GM12801 (cell line): Measurements from ENCODE around the gene CCDC88C.

ENCODE experiments used
- TF ChIP-seq, protein P1 (sequence below): IDR thresholded peaks from one replicate; pipeline ENCODE4 v1.5.1; 2011; ENCODE audit warnings: control low read depth; ENCODE audit not compliant: insufficient read length; ENCODE audit errors: extremely low read depth

CCDC88C gene, protein sequence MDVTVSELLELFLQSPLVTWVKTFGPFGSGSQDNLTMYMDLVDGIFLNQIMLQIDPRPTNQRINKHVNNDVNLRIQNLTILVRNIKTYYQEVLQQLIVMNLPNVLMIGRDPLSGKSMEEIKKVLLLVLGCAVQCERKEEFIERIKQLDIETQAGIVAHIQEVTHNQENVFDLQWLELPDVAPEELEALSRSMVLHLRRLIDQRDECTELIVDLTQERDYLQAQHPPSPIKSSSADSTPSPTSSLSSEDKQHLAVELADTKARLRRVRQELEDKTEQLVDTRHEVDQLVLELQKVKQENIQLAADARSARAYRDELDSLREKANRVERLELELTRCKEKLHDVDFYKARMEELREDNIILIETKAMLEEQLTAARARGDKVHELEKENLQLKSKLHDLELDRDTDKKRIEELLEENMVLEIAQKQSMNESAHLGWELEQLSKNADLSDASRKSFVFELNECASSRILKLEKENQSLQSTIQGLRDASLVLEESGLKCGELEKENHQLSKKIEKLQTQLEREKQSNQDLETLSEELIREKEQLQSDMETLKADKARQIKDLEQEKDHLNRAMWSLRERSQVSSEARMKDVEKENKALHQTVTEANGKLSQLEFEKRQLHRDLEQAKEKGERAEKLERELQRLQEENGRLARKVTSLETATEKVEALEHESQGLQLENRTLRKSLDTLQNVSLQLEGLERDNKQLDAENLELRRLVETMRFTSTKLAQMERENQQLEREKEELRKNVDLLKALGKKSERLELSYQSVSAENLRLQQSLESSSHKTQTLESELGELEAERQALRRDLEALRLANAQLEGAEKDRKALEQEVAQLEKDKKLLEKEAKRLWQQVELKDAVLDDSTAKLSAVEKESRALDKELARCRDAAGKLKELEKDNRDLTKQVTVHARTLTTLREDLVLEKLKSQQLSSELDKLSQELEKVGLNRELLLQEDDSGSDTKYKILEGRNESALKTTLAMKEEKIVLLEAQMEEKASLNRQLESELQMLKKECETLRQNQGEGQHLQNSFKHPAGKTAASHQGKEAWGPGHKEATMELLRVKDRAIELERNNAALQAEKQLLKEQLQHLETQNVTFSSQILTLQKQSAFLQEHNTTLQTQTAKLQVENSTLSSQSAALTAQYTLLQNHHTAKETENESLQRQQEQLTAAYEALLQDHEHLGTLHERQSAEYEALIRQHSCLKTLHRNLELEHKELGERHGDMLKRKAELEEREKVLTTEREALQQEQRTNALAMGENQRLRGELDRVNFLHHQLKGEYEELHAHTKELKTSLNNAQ (N-terminal part only)

DNA sequence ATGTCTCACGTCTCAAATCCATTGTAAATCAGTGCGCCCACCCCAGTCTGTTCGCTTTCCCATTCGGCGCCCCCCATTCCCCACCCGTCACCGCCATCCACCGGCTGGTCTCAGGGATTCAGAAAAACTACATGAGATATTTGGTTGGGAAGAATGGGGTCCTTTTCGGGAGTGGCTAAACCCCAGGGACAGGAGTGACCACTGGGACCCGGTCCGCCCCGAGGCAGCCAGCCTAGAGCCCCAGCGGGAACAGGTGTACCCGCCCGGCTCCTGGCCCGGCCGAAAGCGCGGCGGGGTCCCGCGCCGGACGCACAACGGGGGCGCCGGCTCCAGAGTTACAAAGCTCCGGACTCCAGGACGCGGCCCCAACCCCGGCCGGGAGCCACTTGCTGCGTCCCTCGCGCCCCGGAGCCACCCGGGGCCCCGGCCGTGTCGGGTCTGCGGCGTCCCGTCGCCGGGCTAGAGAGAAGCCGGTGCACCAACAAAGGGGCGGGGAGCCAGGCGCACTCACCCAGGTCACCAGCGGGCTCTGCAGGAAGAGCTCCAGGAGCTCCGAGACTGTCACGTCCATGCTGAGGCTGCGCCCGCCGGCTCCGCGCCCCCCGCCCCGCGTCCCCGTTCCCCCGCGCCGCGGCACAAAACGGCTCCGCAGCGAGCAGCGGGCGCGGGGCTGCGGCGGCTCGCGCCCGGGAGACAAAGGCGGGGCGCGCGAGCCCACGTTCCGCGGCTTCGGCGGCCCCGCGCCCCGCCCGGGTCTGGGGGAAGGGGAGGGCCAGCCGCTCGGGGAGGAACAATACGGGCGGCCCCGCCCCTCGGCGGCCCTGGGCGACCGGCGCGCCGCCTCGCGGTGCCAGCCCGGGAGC, at the start of gene CCDC88C:
TSS of gene CCDC88C (minus strand) at position 701 of the 863 bp plus-strand sequence. CDS start at position 571, 130 bp downstream.
- TF ChIP-seq, protein P1, sequence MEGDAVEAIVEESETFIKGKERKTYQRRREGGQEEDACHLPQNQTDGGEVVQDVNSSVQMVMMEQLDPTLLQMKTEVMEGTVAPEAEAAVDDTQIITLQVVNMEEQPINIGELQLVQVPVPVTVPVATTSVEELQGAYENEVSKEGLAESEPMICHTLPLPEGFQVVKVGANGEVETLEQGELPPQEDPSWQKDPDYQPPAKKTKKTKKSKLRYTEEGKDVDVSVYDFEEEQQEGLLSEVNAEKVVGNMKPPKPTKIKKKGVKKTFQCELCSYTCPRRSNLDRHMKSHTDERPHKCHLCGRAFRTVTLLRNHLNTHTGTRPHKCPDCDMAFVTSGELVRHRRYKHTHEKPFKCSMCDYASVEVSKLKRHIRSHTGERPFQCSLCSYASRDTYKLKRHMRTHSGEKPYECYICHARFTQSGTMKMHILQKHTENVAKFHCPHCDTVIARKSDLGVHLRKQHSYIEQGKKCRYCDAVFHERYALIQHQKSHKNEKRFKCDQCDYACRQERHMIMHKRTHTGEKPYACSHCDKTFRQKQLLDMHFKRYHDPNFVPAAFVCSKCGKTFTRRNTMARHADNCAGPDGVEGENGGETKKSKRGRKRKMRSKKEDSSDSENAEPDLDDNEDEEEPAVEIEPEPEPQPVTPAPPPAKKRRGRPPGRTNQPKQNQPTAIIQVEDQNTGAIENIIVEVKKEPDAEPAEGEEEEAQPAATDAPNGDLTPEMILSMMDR, result no peak

DNA sequence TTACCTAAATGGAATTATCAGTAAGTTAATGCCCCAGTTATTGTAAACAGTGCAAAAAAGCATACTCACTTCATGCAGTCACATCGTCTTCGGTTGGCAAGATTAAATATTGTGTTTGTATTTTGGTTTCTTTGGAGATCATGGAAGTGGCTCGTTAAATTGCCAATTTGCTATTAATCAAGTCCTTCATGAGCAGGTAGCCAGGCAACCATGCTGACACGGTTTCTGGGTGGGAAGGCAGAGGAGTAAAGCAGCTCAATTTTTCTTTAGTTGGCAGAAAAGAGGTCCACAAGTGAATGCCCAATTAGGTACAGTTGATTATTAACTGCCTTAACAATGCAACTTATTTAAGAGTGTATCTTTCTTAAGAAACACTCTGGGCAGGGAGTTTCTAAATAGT, 48.6 kb upstream of the CCDC88C start:
- TF ChIP-seq, protein P1, result no peak

DNA sequence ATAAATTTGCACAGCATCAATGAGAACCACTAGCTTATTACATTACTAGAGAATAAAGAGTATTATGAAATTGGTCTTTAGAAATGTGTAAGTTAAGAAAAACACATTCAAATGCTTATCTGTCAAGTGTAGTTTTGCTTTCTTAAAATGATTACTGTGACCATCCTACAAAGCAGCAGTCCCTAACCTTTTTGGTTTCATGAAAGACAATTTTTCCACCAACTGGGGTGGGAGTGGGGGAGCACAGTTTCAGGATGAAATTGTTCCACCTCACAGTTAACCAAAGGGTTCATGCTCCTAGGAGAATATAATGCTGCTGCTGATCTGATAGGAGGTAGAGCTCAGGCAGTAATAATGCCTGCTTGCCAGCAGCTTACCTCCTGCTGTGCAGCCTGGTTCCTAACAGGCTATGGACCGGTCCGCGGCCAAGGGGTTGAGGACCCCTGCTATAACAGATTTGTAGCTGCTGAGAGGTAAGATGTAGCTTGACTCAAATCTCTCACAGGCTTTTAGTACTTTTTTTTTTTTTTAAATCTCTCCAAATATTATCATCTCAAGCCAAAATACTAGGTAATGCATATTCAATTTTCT, 47.1 kb upstream of the CCDC88C start:
- TF ChIP-seq, protein P1, result no peak

DNA sequence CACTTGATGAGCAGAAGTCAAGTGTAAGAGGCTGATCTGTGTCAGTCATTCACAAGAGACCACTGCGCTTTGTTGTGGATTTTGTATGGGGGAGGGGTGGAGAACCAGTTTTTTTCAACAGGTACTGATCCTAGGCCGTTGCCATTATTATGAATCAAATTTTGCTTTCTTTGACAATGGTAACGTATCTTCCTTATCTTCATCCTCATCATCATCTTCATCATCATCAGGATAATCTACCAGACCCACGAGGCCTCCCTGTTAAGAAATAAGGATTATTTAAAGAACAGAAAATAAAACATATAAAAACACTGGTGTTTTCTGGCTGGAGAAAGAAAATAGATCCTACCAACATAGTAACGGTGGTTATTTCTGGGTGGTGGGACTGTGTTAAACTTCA, 41.0 kb upstream of the CCDC88C start:
- TF ChIP-seq, protein P1, result no peak

DNA sequence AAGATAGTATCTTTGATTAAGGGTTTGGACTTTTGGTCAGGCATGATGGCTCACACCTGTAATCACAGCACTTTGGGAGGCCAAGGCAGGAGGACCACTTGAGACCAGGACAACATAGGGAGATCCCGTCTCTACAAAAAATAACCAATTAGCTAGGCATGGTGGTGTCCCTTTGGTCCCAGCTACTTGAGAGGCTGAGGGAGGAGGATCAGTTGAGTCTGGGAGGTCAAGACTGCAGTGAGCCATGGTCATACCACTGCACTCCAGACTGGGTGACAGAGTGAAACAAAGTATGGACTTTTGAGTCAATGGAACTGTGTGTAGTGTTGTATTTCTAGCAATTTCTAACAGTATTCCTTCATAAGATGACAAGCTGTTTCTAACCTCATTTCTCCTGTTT, 38.7 kb upstream of the CCDC88C start:
- TF ChIP-seq, protein P1, result no peak

DNA sequence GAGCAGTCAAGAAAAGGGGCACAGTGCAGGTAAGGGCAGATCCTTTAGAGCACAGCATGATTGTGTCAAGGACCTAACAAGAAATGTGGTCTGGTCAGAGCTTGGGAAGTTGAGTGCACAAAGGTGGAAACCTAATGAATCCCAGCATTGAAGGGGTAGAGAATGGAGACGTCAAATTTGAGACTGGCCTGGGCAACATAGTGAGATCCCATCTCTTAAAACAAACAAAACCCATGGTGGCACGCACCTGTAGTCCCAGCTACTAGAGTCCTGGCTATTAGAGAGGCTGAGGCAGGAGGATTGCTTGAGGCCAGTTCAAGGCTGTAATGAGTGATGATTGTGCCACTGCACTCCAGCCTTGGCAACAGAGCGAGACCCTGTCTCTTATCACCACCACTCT, 37.0 kb upstream of the CCDC88C start:
- TF ChIP-seq, protein P1, result no peak
